Measurements from ENCODE around the gene RXRA. TPM values are rescaled to one million over a fixed set of nuclear protein-coding genes. Genes with fewer than 3 reads are reported as not detected.

Gene RXRA
- total and polyA plus RNA-seq, 2 of the 4 experiments (the other 2 are of a cell fraction): 7.5 to 17.9 TPM

GRCh38 chr9:134482226-134482625, 156.0 kb downstream of the RXRA start:
- Histone ChIP-seq H3K14ac (replicated peaks; ENCODE audit: low read depth, low read length) (no peak overlapping the region), H3K56ac (ENCODE audit: extremely low read depth, insufficient read depth, low read length) (no peak overlapping the region), H3K9me1 (ENCODE audit: insufficient read depth, low read length) (no peaks in the 10 kb centered on the region), H3K27ac (ENCODE audit: insufficient read depth, low read length) (no peak overlapping the region), H3K4me1 (ENCODE audit: control insufficient read depth, insufficient read depth, low read length) (peaks cover 2% of the 10 kb centered on the region; the same call in 1 of the 2 replicates), H3K23ac (ENCODE audit: low read depth, low read length) (no peak overlapping the region), H2AFZ (replicated peaks; ENCODE audit: low read length, poor library complexity) (no peak overlapping the region), H3K9me3 (ENCODE audit: control insufficient read depth, insufficient read depth, low read length) (no peaks in the 10 kb centered on the region; the same call in 1 of the 2 replicates), H3K9ac (ENCODE audit: low read depth, low read length) (no peak overlapping the region), H3K4me3 (ENCODE audit: insufficient read depth, low read depth, low read length) (no peak overlapping the region), H4K8ac (ENCODE audit: low read depth in 2 of 2, low read length in 2 of 2) (no peak overlapping the region), H4K5ac (ENCODE audit: low read depth, low read length) (no peak overlapping the region), H3K27me3 (ENCODE audit: control insufficient read depth, insufficient read depth, low read length) (no peaks in the 10 kb centered on the region; the same call in 1 of the 2 replicates), H2BK15ac (ENCODE audit: low read depth, low read length) (no peak overlapping the region), H2AK5ac (ENCODE audit: low read depth, low read length) (no peak overlapping the region), H3K18ac (ENCODE audit: low read depth, low read length) (no peak overlapping the region), H3K4me2 (ENCODE audit: low read depth, low read length) (no peak overlapping the region), H3K36me3 (ENCODE audit: control insufficient read depth, insufficient read depth, low read length) (no peaks in the 10 kb centered on the region), H4K91ac (ENCODE audit: insufficient read depth, low read depth, low read length) (no peak overlapping the region), H3K4ac (ENCODE audit: low read depth, low read length) (no peak overlapping the region), H2BK120ac (ENCODE audit: low read depth, low read length) (no peak overlapping the region), H2BK20ac (ENCODE audit: low read depth, low read length) (no peak overlapping the region), H2BK5ac (ENCODE audit: low read depth, low read length, poor library complexity, severe bottlenecking) (no peak overlapping the region), H2AK9ac (replicated peaks; ENCODE audit: low read depth, low read length, poor library complexity) (no peak overlapping the region), H4K20me1 (ENCODE audit: insufficient read depth, low read length) (no peaks in the 10 kb centered on the region), H3K79me1 (ENCODE audit: low read depth in 1 of 2, low read length in 2 of 2) (no peaks in the 10 kb centered on the region)
- TF ChIP-seq RFX5 (IDR thresholded peaks at IDR 0.05; ENCODE audit: low read depth, low read length) (no peak), MAZ (IDR thresholded peaks at IDR 0.05; ENCODE audit: borderline replicate concordance, low read depth, low read length) (no peak), FOS (IDR thresholded peaks at IDR 0.05; ENCODE audit: low read depth, low read length) (no peak), POLR2A (IDR thresholded peaks at IDR 0.05; ENCODE audit: low read depth, low read length) (no peak), CHD1 (IDR thresholded peaks at IDR 0.05; ENCODE audit: low read depth, low read length) (no peak), RCOR1 (IDR thresholded peaks at IDR 0.05; ENCODE audit: insufficient replicate concordance, low read length) (no peak), RAD21 (IDR thresholded peaks at IDR 0.05; ENCODE audit: low read length) (no peak), MXI1 (IDR thresholded peaks at IDR 0.05; ENCODE audit: borderline replicate concordance, low read depth, low read length) (no peak), BHLHE40 (IDR thresholded peaks at IDR 0.05; ENCODE audit: low read depth, low read length) (no peak), NFE2L2 (IDR thresholded peaks at IDR 0.05; ENCODE audit: low read depth, low read length) (no peak), CEBPB (IDR thresholded peaks at IDR 0.05; ENCODE audit: low read depth, low read length) (no peak), SMC3 (IDR thresholded peaks at IDR 0.05; ENCODE audit: low read depth, low read length) (no peak)
- TF ChIP-seq, protein P1, sequence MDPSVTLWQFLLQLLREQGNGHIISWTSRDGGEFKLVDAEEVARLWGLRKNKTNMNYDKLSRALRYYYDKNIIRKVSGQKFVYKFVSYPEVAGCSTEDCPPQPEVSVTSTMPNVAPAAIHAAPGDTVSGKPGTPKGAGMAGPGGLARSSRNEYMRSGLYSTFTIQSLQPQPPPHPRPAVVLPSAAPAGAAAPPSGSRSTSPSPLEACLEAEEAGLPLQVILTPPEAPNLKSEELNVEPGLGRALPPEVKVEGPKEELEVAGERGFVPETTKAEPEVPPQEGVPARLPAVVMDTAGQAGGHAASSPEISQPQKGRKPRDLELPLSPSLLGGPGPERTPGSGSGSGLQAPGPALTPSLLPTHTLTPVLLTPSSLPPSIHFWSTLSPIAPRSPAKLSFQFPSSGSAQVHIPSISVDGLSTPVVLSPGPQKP (IDR thresholded peaks at IDR 0.05; ENCODE audit: borderline replicate concordance, low read depth, low read length): no peak
- TF ChIP-seq, protein P2, sequence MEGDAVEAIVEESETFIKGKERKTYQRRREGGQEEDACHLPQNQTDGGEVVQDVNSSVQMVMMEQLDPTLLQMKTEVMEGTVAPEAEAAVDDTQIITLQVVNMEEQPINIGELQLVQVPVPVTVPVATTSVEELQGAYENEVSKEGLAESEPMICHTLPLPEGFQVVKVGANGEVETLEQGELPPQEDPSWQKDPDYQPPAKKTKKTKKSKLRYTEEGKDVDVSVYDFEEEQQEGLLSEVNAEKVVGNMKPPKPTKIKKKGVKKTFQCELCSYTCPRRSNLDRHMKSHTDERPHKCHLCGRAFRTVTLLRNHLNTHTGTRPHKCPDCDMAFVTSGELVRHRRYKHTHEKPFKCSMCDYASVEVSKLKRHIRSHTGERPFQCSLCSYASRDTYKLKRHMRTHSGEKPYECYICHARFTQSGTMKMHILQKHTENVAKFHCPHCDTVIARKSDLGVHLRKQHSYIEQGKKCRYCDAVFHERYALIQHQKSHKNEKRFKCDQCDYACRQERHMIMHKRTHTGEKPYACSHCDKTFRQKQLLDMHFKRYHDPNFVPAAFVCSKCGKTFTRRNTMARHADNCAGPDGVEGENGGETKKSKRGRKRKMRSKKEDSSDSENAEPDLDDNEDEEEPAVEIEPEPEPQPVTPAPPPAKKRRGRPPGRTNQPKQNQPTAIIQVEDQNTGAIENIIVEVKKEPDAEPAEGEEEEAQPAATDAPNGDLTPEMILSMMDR (conservative IDR thresholded peaks at IDR 0.05; ENCODE audit: low read depth, low read length): no peak
- in situ Hi-C loops (cut with MboI; ENCODE audit: low sequenced_read_pairs) (no loop called here), intact Hi-C loops (cut with micrococcal nuclease) (no loop called here), dilution Hi-C loops (cut with HindIII; ENCODE audit: low sequenced_read_pairs, unreplicated experiment) (no loop called here)
- POLR2A ChIA-PET (ENCODE audit: unreplicated experiment): no interaction called here
- BruUV-seq (replicated peaks): no TSS peak
- 87% methylated on average over 7 of the region's 10 CpGs; no CpG with 5 or more reads in 1 of the 2 experiments for WGBS, 2 experiments (ENCODE audit: extremely low coverage in 2 of 2, insufficient read length in 1 of 2)
- no peak for ATAC-seq (ENCODE audit: low read depth)
- no peak for DNase-seq
- CTCF ChIA-PET: no interaction called here
